Ascending aorta (tissue), 2 donors: ENCODE results near the gene SLC4A8. TPM values are rescaled to one million over a fixed set of nuclear protein-coding genes. Genes with fewer than 3 reads are reported as not detected.

ENCODE experiments used
- DNase-seq, 2 donors: peaks; one replicate each; pipeline ENCODE4 v3.0.0-alpha.2; 2019; ENCODE audit warnings: low spot score in 2 of 2
- H3K27ac ChIP-seq, 2 donors: fragments of 200-600 bp; sonication (generic); one replicate each; pipeline ENCODE4 v1.5.1; 2016 to 2017; ENCODE audit warnings: mild to moderate bottlenecking in 1 of 2
- H3K27me3 ChIP-seq: fragments of 200-600 bp; sonication (generic); one replicate; pipeline ENCODE4 v1.5.1; 2017
- H3K36me3 ChIP-seq, 2 donors: fragments of 200-600 bp; sonication (generic); one replicate each; pipeline ENCODE4 v1.5.1; 2016
- H3K4me1 ChIP-seq, 2 donors: fragments of 200-600 bp; sonication (generic); one replicate each; pipeline ENCODE4 v1.5.1; 2016 to 2017; ENCODE audit warnings: mild to moderate bottlenecking in 1 of 2
- H3K4me3 ChIP-seq, 2 donors: fragments of 200-600 bp; sonication (generic); one replicate each; pipeline ENCODE4 v1.5.1; 2016 to 2017; ENCODE audit warnings: mild to moderate bottlenecking in 1 of 2
- H3K9me3 ChIP-seq, 2 donors: fragments of 200-600 bp; sonication (generic); one replicate each; pipeline ENCODE4 v1.5.1; 2016
- CTCF ChIP-seq, 3 experiments: fragments of 200-600 bp in 2 of 3; fragments of 450-650 bp in 1 of 3; sonication (generic) in 2 of 3; IDR thresholded peaks; one replicate each; pipeline ENCODE4 v1.5.1; 2016 to 2019; ENCODE audit warnings: antibody characterized with exemption in 3 of 3, mild to moderate bottlenecking in 1 of 3, moderate library complexity in 1 of 3
- intact Hi-C: fragments of 100-400 bp; cut with DNase I; formaldehyde crosslinking; loops from one replicate; pipeline ENCODE4 v1.15.1; 2023
- total RNA-seq: library from RNA; depleted of rRNA; stranded (reverse); fragments of >200 nt; gene quantifications from one replicate; pipeline ENCODE4 v1.1.0, GENCODE V29; 2016

SLC4A8 gene
- total RNA-seq, 1 donor from 2014 or later = not detected

- H3K4me1 ChIP-seq = peaks cover 5 to 8% of the 10 kb centered on the region in 2 donors
- no peak overlapping the region for H3K27ac ChIP-seq
- H3K36me3 ChIP-seq = no peaks in the 10 kb centered on the region
- no peak for TF ChIP-seq CTCF (IDR thresholded peaks at IDR 0.05)
- intact Hi-C loops = loop anchor here (10.0 kb wide), 1 partner anchor 391 kb away; a partner anchor contains a TSS
- DNase-seq = no peak
- no peaks in the 10 kb centered on the region for H3K9me3 ChIP-seq
- no peaks in the 10 kb centered on the region for H3K27me3 ChIP-seq
- H3K4me3 ChIP-seq = peak overlapping the region; percentile 55 to 78
Measured at GRCh38 chr12:51424094-51424661, 453 bp upstream of the SLC4A8 start.

- DNase-seq = no peak
- H3K9me3 ChIP-seq = no peaks in the 10 kb centered on the region
- no peak for TF ChIP-seq CTCF (IDR thresholded peaks at IDR 0.05)
- intact Hi-C loops = loop anchor here (10.0 kb wide), 1 partner anchor 387 kb away; a partner anchor contains a TSS
- H3K4me3 ChIP-seq = no peak overlapping the region
- H3K27ac ChIP-seq = no peak overlapping the region
- peaks cover 5 to 8% of the 10 kb centered on the region in 2 donors for H3K4me1 ChIP-seq
- no peaks in the 10 kb centered on the region for H3K27me3 ChIP-seq
- H3K36me3 ChIP-seq = no peaks in the 10 kb centered on the region
Measured at GRCh38 chr12:51428256-51428655, 3.6 kb downstream of the SLC4A8 start.

- no peak for DNase-seq
- intact Hi-C loops = loop anchor here (10.0 kb wide), 1 partner anchor 385 kb away; a partner anchor contains a TSS
- no peaks in the 10 kb centered on the region for H3K36me3 ChIP-seq
- H3K4me1 ChIP-seq = peaks cover 0 to 5% of the 10 kb centered on the region in 2 donors
- no peak overlapping the region for H3K4me3 ChIP-seq
- H3K27me3 ChIP-seq = no peaks in the 10 kb centered on the region
- no peak overlapping the region for H3K27ac ChIP-seq
- no peak for TF ChIP-seq CTCF (IDR thresholded peaks at IDR 0.05)
- H3K9me3 ChIP-seq = no peaks in the 10 kb centered on the region
Measured at GRCh38 chr12:51429700-51430099, 5.1 kb downstream of the SLC4A8 start.

- no peak for DNase-seq
- intact Hi-C loops = no loop called here
Measured at GRCh38 chr12:51430196-51430895, 5.7 kb downstream of the SLC4A8 start.

GRCh38 chr12:51432921-51433320 is 8.3 kb downstream of the SLC4A8 start:
- H3K36me3 ChIP-seq = no peaks in the 10 kb centered on the region
- TF ChIP-seq CTCF (IDR thresholded peaks at IDR 0.05) = no peak
- no peak overlapping the region for H3K27ac ChIP-seq
- no peaks in the 10 kb centered on the region for H3K27me3 ChIP-seq
- intact Hi-C loops = no loop called here
- DNase-seq = no peak
- no peak overlapping the region for H3K4me3 ChIP-seq
- no peaks in the 10 kb centered on the region for H3K9me3 ChIP-seq
- H3K4me1 ChIP-seq = no peaks in the 10 kb centered on the region

More at GRCh38 chr12:51430196-51430895, 5.7 kb downstream of the SLC4A8 start:
- TF ChIP-seq CTCF (IDR thresholded peaks at IDR 0.05) = no peak
- Histone ChIP-seq H3K4me3 (no peak overlapping the region), H3K4me1 (no peaks in the 10 kb centered on the region), H3K36me3 (no peaks in the 10 kb centered on the region), H3K27me3 (no peaks in the 10 kb centered on the region), H3K27ac (no peak overlapping the region), H3K9me3 (no peaks in the 10 kb centered on the region)
